Measurements from ENCODE around the gene ENTPD8. TPM values are rescaled to one million over a fixed set of nuclear protein-coding genes. Genes with fewer than 3 reads are reported as not detected.
A peak's percentile ranks its signal among the peaks of the same experiment; 100 is the strongest.

ENTPD8 gene
- total RNA-seq, 1 donor from 2014 or later: not detected

GRCh38 chr9:137459601-137460362, 18.6 kb upstream of the ENTPD8 start:
- Histone ChIP-seq H3K4me2 (peak overlapping the region; percentile 46), H3K36me3 (no peaks in the 10 kb centered on the region), H3K27me3 (peaks cover 48% of the 10 kb centered on the region), H4K20me1 (ENCODE audit: low read depth) (peaks cover 38% of the 10 kb centered on the region), H3K9ac (no peak overlapping the region), H3K79me2 (ENCODE audit: low read depth) (peaks cover 7% of the 10 kb centered on the region), H3K4me1 (peaks cover 12% of the 10 kb centered on the region), H3K9me3 (ENCODE audit: low read depth) (no peaks in the 10 kb centered on the region), H3F3A (ENCODE audit: low read depth) (peaks cover 4% of the 10 kb centered on the region), H3K4me3 (no peak overlapping the region), H2AFZ (replicated peaks) (no peak overlapping the region), H3K27ac (no peak overlapping the region)
- Mint-ChIP-seq H3K27ac (peak overlapping the region; percentile 83), H3K4me3 (peak overlapping the region; percentile 73), H3K27me3 (ENCODE audit: insufficient read depth, low read depth) (peaks cover 2% of the 10 kb centered on the region), H3K9me3 (no peaks in the 10 kb centered on the region), H3K4me1 (peaks cover 13% of the 10 kb centered on the region), H3K36me3 (peaks cover 2% of the 10 kb centered on the region)
- TF ChIP-seq EZH2phosphoT487 (IDR thresholded peaks at IDR 0.05) (no peak), CTCF (IDR thresholded peaks at IDR 0.05) (no peak), EZH2 (IDR thresholded peaks at IDR 0.05) (no peak)
- DNase-seq (ENCODE audit: low spot score): no peak

GRCh38 chr9:137459152-137459600, 18.0 kb upstream of the ENTPD8 start, which contains the start of gene NSMF:
NSMF (minus strand) TSS chr9:137459334; CDS start chr9:137459102, 232 bp downstream.
- H3K36me3 ChIP-seq: no peaks in the 10 kb centered on the region

More at GRCh38 chr9:137459152-137459600, 18.0 kb upstream of the ENTPD8 start, which contains the start of gene NSMF:
- H3K27me3 Mint-ChIP-seq (ENCODE audit: insufficient read depth, low read depth): peaks cover 2% of the 10 kb centered on the region
- H4K20me1 ChIP-seq (ENCODE audit: low read depth): peaks cover 41% of the 10 kb centered on the region
- DNase-seq (ENCODE audit: low spot score): peak; percentile 98
- H3K4me1 Mint-ChIP-seq: peaks cover 18% of the 10 kb centered on the region
- H3K4me3 Mint-ChIP-seq: peak within 1 kb of the TSS; percentile 73
- H3K36me3 Mint-ChIP-seq: peaks cover 2% of the 10 kb centered on the region
- no peak for TF ChIP-seq CTCF (IDR thresholded peaks at IDR 0.05)
- TF ChIP-seq EZH2phosphoT487 (IDR thresholded peaks at IDR 0.05): no peak
- no peak for TF ChIP-seq EZH2 (IDR thresholded peaks at IDR 0.05)
- peak within 1 kb of the TSS; percentile 86 for H3K4me3 ChIP-seq
- no peaks in the 10 kb centered on the region for H3K9me3 Mint-ChIP-seq
- peak within 1 kb of the TSS; percentile 95 for H3K4me2 ChIP-seq
- H3K4me1 ChIP-seq: peaks cover 18% of the 10 kb centered on the region
- H3K27ac Mint-ChIP-seq: peak within 1 kb of the TSS; percentile 83
- H3K79me2 ChIP-seq (ENCODE audit: low read depth): peaks cover 7% of the 10 kb centered on the region
- peak within 1 kb of the TSS; percentile 23 for H3K9ac ChIP-seq
- peaks cover 10% of the 10 kb centered on the region for H3F3A ChIP-seq (ENCODE audit: low read depth)
- no peak within 1 kb of the TSS for H3K27ac ChIP-seq
- H3K27me3 ChIP-seq: peaks cover 48% of the 10 kb centered on the region
- no peak within 1 kb of the TSS for H2AFZ ChIP-seq (replicated peaks)
- no peaks in the 10 kb centered on the region for H3K9me3 ChIP-seq (ENCODE audit: low read depth)

All from neural progenitor cell (in vitro differentiated cells).